ENCODE measurements around the gene CNOT6L.
"Not testable (repeated sequence)": the region's sequence is repeated elsewhere in the genome, so short reads cannot be mapped to it uniquely, and the experiment has no call there.

The CNOT6L gene

DNA sequence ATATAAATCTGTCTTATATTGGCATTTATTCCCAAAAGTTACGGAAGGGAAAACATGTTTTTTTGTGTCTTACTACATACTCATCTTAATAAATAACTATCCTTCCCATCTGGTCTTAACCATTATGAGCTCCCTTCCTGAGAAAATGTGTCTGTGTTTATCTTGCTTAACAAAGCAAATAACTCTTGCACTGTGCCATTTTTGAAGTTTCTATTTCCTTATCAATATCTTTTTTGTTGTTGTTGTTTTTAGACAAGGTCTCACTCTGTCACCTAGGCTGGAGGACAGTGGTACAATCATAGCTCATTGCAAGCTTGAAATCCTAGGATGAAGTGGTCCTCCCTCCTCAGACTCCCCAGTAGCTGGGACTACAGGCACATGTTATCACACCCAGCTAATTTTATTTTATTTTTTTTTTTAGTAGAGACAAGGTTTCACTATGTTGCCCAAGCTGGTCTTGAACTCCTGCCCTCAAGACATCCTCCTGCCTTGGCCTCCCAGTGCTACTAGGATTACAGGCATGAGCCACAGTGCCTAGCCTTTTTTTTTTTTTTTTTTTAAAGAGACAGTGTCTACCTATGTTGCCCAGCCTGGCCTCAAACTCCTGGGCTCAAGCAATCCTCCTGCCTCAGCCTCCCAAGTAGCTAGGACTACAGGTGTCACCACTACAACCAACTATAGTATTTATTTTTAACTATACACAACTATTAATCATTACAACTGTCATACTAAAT is 36.9 kb downstream of the CNOT6L start:
- in situ Hi-C loops (cut with MboI; ENCODE audit: low sequenced_read_pairs), result no loop called here
- no peaks in the 10 kb centered on the region for H3K27me3 ChIP-seq (ENCODE audit: low read depth)
- no peaks in the 10 kb centered on the region for H3K9me3 ChIP-seq
- no peak overlapping the region for H3K4me3 ChIP-seq
- peaks cover 3% of the 10 kb centered on the region for H3K4me1 ChIP-seq
- DNase-seq (ENCODE audit: low spot score in 2 of 2), result no peak
- no peaks in the 10 kb centered on the region for H3K36me3 ChIP-seq (replicated peaks)

DNA sequence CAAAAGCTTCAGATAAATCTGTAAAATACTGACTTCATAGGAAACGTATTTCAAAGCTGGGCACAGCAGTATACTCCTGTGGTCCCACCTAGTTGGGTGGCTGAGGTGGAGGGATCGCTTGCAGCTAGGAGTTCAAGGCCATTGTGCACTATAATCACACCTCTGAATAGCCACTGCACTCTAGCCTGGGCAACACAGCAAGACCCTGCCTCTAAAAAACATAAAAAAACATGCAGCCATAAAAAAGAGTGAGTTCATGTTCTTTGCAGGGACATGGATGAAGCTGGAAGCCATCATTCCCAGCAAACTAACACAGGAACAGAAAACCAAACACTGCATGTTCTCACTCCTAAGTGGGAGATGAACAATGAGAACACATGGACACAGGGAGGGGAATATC is 38.4 kb downstream of the CNOT6L start:
- H3K27me3 ChIP-seq (ENCODE audit: low read depth); H3K9me3 ChIP-seq; H3K36me3 ChIP-seq (replicated peaks); in situ Hi-C loops (cut with MboI; ENCODE audit: low sequenced_read_pairs); DNase-seq (ENCODE audit: low spot score in 2 of 2); H3K4me1 ChIP-seq; H3K4me3 ChIP-seq: not testable (repeated sequence)

DNA sequence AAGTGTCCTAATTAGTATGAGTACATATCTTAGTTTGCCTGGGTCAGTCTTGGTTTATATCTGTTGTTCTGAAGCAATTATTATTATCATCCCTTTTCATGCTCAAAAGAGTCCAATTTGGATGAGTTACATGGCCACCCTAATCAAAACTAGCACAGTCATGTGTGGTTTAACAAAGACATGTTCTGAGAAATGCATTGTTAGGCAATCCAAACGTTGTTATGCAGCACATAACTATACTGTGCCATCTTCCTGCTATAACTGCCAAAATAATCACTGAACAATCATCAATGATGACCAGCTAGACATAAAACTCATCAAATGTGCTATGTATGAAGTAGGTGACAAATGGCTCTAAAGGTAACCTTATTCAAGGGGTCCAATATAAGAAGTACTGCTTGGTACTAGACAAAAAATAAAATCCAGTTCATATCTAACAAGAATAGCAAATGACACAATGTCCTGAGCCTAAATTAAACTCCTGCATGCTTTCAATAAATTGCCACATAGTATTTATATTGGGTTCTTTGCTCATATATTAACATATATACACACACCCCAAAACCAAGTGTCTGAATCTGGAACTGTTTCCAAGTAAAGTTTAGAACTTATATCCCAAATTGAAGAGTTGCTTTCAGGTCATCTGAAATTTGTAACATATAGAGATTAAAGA is 41.9 kb downstream of the CNOT6L start:
- no peaks in the 10 kb centered on the region for H3K27me3 ChIP-seq (ENCODE audit: low read depth)
- peaks cover 7% of the 10 kb centered on the region for H3K4me1 ChIP-seq
- DNase-seq (ENCODE audit: low spot score in 2 of 2), result no peak
- H3K36me3 ChIP-seq (replicated peaks), result no peaks in the 10 kb centered on the region
- no peak overlapping the region for H3K4me3 ChIP-seq
- in situ Hi-C loops (cut with MboI; ENCODE audit: low sequenced_read_pairs), result no loop called here
- no peaks in the 10 kb centered on the region for H3K9me3 ChIP-seq

DNA sequence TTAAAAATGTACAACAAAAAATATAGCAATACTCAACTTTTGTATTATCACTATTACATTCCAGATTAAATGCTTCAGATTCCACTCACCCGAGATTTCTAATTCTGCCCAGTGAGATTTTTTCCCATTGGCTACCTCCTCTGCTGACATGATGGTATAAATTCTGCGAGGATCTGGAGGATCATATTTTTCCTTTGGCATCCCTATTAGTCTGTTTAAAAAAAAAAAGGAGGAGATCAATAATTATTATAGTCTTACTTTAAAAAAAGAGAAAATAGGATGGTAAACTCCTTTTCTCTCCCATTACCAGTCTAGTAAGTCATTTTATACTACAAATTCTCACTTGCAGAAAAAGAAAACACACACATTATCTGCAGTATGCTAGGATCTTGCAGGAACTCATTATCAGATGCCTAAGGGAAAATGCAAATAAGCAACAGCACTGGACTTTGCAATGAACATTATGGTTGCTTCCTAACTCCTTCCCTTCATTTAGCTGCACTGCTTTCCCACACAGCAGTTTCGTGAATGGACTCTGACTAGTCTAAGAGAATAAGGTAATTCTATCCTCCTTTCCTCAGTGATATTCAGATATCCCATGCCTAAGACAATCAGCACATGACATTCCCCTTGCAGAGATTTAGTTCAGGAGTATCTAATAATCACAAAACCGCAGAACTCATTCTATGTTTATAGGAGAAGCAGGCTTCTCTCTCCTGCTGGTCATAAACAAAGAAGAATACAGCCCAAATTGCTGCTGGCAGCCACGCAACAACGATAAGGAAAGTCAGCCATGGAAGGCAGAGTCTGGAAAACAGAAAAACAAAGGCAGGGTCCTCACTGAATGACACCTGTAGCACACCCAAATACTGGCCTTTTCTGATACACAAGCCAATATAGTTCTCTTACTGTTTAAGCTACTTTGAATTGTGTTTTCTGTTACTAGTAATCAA is 42.7 kb downstream of the CNOT6L start:
- Histone ChIP-seq H3K4me1 (peaks cover 13% of the 10 kb centered on the region), H3K4me3 (no peak overlapping the region), H3K27me3 (ENCODE audit: low read depth) (no peaks in the 10 kb centered on the region), H3K36me3 (replicated peaks) (no peaks in the 10 kb centered on the region; the same call in 1 of the 2 replicates), H3K9me3 (no peaks in the 10 kb centered on the region)
- in situ Hi-C loops (cut with MboI; ENCODE audit: low sequenced_read_pairs), result no loop called here
- DNase-seq (ENCODE audit: low spot score in 2 of 2), result no peak

DNA sequence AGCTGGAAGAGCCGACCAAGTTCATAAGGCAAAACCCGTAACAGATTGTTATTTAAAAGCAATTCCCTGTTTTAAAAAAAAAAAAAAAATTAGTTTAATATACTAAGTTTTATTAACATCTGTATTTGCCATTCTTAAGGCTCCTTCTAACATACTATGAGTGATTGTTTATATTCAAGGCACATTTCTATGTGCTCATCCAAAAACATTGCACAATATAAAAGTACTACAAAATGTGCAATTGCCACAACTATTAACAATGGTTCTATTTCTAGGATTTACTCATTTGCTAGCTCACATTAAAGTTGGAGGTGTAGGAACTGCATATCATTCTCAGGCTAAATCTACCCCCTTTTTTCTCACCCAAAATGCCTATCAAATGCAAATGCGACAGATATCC is 46.1 kb downstream of the CNOT6L start:
- Histone ChIP-seq H3K9me3 (no peaks in the 10 kb centered on the region), H3K4me1 (peaks cover 21% of the 10 kb centered on the region), H3K27me3 (ENCODE audit: low read depth) (no peaks in the 10 kb centered on the region), H3K36me3 (replicated peaks) (no peaks in the 10 kb centered on the region; the same call in 1 of the 2 replicates), H3K4me3 (no peak overlapping the region)
- DNase-seq (ENCODE audit: low spot score in 2 of 2), result no peak
- in situ Hi-C loops (cut with MboI; ENCODE audit: low sequenced_read_pairs), result no loop called here

DNA sequence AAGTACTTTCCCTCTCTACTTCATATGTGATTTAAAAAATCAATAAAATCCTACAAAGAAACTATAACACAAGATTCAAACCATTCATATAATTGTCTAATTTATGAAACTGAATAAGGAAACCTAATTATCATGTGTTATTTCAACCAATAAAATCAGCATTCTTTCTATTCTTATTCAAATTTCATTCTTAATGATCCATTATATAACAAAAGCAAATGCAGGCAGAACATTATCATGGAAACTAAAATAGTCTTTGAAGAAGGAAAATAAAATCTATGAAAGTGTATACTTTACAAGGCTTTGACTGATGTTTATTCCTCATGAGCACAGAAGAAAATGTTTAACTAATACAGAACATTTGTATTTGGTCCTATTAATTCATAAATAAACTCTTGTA is 47.6 kb downstream of the CNOT6L start:
- Histone ChIP-seq H3K4me3 (no peak overlapping the region), H3K36me3 (replicated peaks) (no peaks in the 10 kb centered on the region; the same call in 1 of the 2 replicates)
- in situ Hi-C loops (cut with MboI; ENCODE audit: low sequenced_read_pairs), result no loop called here

DNA sequence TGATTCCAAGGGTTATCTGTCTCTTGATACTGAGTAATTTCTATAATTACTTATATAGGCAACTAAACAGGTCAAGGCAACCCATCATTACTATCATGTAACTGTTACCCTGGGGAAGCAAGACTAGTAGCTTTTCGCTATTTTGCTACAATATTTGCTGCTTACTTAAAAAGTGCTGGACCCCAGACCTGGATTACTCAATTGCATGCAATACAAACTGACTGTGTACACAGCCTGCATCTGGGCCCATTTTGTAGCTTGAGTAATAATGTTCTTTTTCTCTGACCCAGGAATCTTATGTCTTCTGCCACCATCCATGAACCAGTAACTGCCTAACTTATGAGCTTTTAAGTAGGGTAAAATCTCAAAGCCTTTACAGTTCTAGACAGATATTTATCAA is 53.4 kb downstream of the CNOT6L start:
- Histone ChIP-seq H3K27me3 (ENCODE audit: low read depth) (no peaks in the 10 kb centered on the region), H3K4me1 (peaks cover under 1% of the 10 kb centered on the region; the same call in 1 of the 2 replicates), H3K9me3 (peaks cover 3% of the 10 kb centered on the region; the same call in 1 of the 2 replicates), H3K4me3 (no peak overlapping the region), H3K36me3 (replicated peaks) (no peaks in the 10 kb centered on the region)
- in situ Hi-C loops (cut with MboI; ENCODE audit: low sequenced_read_pairs), result no loop called here
- DNase-seq (ENCODE audit: low spot score in 2 of 2), result no peak

More for the DNA sequence above, 47.6 kb downstream of the CNOT6L start:
- H3K9me3 ChIP-seq, result no peaks in the 10 kb centered on the region
- no peaks in the 10 kb centered on the region for H3K27me3 ChIP-seq (ENCODE audit: low read depth)
- peaks cover 16% of the 10 kb centered on the region for H3K4me1 ChIP-seq
- DNase-seq (ENCODE audit: low spot score in 2 of 2), result peak in 1 of 2 experiments; percentile 89

DNA sequence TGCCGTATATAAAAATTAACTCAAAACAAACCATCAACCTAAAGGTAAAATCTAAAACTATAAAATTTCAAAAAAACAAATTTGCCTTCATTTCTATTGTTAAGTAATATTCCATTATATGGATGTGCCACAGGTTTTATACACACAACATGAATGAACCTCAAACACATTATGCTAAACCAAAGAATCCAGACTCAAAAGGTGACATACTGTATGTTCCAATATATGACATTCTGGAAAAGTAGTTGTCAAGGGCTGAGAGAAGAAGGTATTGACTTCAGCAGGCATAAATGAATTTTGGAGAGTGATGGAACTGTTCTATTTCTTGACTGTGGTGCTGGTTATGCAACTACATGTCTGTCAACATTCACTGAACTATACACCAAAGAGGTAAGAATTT is 56.6 kb downstream of the CNOT6L start:
- H3K4me1 ChIP-seq, result no peaks in the 10 kb centered on the region
- peaks cover 3% of the 10 kb centered on the region; the same call in 1 of the 2 replicates for H3K9me3 ChIP-seq
- H3K4me3 ChIP-seq, result no peak overlapping the region
- H3K27me3 ChIP-seq (ENCODE audit: low read depth), result no peaks in the 10 kb centered on the region
- in situ Hi-C loops (cut with MboI; ENCODE audit: low sequenced_read_pairs), result no loop called here
- DNase-seq (ENCODE audit: low spot score in 2 of 2), result no peak
- H3K36me3 ChIP-seq (replicated peaks), result no peaks in the 10 kb centered on the region

DNA sequence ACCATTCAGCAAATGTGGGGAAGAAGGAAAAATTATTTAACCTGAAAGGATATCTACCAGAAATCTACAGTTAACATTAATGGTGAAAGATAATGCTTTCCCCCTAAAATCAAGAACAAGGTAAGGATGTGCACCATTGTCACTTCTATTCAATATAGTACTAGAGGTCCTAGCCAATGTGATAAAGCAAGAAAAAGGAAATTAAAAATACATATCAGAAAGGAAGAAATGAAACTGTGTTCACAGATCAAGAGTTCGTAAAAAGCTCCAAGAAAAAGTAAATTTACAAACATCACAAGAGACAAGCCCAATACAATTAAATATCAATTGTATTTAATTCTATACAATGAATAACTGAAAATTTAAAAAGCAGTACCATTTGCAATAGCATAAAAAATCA is 57.6 kb downstream of the CNOT6L start:
- no peak overlapping the region for H3K4me3 ChIP-seq
- H3K27me3 ChIP-seq (ENCODE audit: low read depth), result no peaks in the 10 kb centered on the region
- peaks cover 3% of the 10 kb centered on the region; the same call in 1 of the 2 replicates for H3K9me3 ChIP-seq
- no peaks in the 10 kb centered on the region; the same call in 1 of the 2 replicates for H3K36me3 ChIP-seq (replicated peaks)
- in situ Hi-C loops (cut with MboI; ENCODE audit: low sequenced_read_pairs), result no loop called here
- no peaks in the 10 kb centered on the region for H3K4me1 ChIP-seq
- no peak for DNase-seq (ENCODE audit: low spot score in 2 of 2)

DNA sequence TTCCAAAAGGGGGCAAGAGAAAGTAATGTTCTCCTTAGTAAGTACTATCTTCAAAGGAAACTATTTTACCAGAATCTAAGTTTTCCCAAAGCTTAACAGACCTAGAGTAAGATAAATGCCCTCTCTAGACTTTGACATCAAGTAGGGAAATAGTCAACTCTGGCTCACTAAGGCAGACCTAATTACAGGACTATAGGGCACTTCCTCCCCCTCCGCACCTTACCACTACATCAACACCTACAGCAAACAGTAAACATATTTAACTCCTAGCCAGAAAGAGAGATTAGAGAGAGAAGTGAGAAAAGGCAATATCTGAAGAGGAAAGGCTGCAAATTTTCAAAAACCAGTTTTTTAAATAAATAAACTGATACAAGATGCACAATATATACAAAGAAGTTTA is 60.4 kb downstream of the CNOT6L start:
- H3K36me3 ChIP-seq (replicated peaks), result no peaks in the 10 kb centered on the region; the same call in 1 of the 2 replicates
- in situ Hi-C loops (cut with MboI; ENCODE audit: low sequenced_read_pairs), result no loop called here
- peaks cover 3% of the 10 kb centered on the region; the same call in 1 of the 2 replicates for H3K9me3 ChIP-seq
- no peak overlapping the region for H3K4me3 ChIP-seq
- no peaks in the 10 kb centered on the region for H3K27me3 ChIP-seq (ENCODE audit: low read depth)
- H3K4me1 ChIP-seq, result no peaks in the 10 kb centered on the region
- no peak for DNase-seq (ENCODE audit: low spot score in 2 of 2)

DNA sequence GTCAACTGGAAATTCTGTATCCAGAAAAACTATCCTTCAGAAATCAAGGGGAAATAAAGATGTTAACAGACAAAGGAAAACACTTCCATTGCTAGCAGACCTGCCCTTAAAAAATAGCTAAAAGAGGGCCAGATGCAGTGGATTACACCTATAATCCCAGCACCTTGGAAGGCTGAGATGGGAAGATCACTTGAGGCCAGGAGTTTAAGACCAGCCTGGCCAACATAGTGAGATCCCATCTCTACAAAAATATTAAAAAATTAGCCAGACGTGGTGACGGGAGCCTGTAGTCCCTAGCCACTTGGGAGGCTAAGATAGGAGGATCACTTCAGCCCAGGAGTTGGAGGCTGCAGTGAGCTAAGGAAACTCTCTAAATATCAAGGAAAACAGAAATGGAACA is 67.4 kb downstream of the CNOT6L start:
- no peak for DNase-seq (ENCODE audit: low spot score in 2 of 2)
- Histone ChIP-seq H3K4me3 (no peak overlapping the region), H3K4me1 (no peaks in the 10 kb centered on the region), H3K27me3 (ENCODE audit: low read depth) (no peaks in the 10 kb centered on the region), H3K36me3 (replicated peaks) (no peaks in the 10 kb centered on the region; the same call in 1 of the 2 replicates), H3K9me3 (no peaks in the 10 kb centered on the region)
- in situ Hi-C loops (cut with MboI; ENCODE audit: low sequenced_read_pairs), result no loop called here

DNA sequence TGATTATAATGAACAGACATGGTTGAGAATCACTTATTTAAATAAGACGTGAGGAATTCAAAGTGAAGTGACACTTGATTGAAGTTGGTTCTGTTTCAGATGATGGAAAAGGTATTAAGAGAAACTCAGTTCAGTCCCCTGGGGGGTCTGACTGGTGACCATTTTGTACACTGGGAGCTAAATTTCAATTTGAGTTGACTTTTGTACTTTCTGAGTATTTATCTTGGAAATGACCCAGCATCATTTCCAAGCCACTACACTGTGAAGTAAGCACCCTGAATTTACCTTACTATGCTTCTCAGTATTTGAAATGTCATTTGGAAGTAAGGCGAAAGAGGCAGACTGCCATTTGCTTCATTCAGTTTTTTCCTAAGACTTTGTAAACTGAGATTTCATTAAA is 73.4 kb downstream of the CNOT6L start:
- Histone ChIP-seq H3K36me3 (replicated peaks) (0 out of 2 replicates have a peak, but pooled peaks cover under 1% of the 10 kb centered on the region), H3K4me3 (no peak overlapping the region), H3K9me3 (no peaks in the 10 kb centered on the region), H3K4me1 (no peaks in the 10 kb centered on the region), H3K27me3 (ENCODE audit: low read depth) (no peaks in the 10 kb centered on the region)
- no peak for DNase-seq (ENCODE audit: low spot score in 2 of 2)
- in situ Hi-C loops (cut with MboI; ENCODE audit: low sequenced_read_pairs), result no loop called here

DNA sequence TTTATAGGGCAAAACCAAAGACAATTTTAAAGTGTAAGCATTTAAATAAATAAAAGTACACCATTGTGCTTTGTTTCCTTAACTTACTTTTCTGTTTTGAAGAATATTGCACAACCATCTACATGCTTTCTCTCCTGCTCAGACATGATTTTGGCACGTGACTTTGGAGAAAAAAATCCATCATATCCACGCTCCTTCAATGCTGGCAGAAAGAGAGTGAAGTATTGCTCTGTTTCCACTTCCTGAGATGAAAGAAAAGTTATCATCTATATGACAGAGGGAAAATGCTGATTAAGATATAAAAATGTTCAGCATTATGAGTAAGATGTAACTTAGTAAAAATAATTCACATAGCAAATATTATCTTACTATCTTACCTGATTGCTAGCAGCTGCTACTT is 77.1 kb downstream of the CNOT6L start:
- H3K4me3 ChIP-seq, result no peak overlapping the region
- no peaks in the 10 kb centered on the region for H3K9me3 ChIP-seq
- H3K36me3 ChIP-seq (replicated peaks), result 0 out of 2 replicates have a peak, but pooled peaks cover 4% of the 10 kb centered on the region
- in situ Hi-C loops (cut with MboI; ENCODE audit: low sequenced_read_pairs), result no loop called here
- no peak for DNase-seq (ENCODE audit: low spot score in 2 of 2)
- H3K27me3 ChIP-seq (ENCODE audit: low read depth), result no peaks in the 10 kb centered on the region
- H3K4me1 ChIP-seq, result no peaks in the 10 kb centered on the region

Data from HAP-1 (cell line).